ENCODE measurements around the gene CMKLR1.

The CMKLR1 gene, protein sequence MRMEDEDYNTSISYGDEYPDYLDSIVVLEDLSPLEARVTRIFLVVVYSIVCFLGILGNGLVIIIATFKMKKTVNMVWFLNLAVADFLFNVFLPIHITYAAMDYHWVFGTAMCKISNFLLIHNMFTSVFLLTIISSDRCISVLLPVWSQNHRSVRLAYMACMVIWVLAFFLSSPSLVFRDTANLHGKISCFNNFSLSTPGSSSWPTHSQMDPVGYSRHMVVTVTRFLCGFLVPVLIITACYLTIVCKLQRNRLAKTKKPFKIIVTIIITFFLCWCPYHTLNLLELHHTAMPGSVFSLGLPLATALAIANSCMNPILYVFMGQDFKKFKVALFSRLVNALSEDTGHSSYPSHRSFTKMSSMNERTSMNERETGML

DNA sequence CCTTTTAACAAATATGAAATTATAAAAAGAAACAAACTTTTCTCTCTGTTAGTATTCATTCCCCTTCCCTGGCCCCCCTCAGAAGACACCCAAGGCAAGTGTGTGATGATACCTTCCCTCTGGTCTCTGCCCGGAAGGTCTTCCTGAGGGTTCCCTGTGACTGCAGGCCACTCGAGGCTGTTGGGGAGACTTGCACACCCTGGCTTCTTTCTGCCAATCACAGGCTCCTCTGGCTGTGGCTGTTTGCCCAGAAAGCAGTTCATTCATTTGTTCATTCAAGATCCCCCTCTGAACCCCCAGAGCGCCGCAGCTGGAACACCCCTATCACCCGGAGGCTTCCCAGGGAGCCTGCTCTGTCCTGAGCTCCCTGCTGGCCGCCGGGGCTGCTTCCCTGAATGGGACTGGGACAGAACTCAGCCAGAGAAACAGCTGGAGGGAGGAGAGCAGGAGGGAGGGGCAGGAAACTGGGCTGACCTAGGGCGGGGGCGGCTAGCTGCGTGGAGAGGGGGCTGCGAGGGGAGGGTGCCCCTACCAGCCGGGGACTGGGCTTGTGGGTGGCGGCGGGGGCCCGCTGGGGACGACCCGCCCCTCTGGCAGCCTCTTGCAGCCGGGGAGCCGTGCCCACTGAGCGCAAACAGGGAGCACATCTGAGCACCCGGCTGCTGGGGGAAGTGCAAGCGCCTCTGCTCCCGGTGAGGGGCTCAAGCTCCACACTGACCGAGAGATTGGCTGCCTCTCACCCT is at the start of gene CMKLR1:
Gene CMKLR1, minus strand, starts transcription at position 397 of the 743 bp plus-strand sequence. CDS start 45,720 bp downstream, outside the sequence.
- no peak for DNase-seq (ENCODE audit: low read depth in 2 of 2)

DNA sequence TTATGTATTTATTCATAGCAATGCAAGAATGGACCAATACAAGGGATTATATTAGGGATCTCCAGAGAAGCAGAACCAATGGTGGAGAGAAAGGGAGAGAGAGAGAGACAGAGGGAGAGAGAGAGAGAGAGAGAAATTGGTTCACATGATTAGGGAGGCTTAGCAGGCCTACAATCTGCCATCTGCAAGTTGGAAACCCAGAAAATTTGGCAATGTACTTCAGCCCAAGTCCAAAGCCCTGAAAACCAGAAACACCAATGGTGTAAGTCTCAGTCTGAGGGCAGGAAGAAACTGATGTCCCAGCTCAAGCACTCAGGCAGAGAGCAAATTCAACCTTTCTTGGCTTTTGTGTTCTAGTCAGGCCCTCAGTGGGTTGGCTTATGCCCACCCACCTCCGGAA is 48.7 kb upstream of the CMKLR1 start:
- no peak for DNase-seq (ENCODE audit: low read depth in 2 of 2)

DNA sequence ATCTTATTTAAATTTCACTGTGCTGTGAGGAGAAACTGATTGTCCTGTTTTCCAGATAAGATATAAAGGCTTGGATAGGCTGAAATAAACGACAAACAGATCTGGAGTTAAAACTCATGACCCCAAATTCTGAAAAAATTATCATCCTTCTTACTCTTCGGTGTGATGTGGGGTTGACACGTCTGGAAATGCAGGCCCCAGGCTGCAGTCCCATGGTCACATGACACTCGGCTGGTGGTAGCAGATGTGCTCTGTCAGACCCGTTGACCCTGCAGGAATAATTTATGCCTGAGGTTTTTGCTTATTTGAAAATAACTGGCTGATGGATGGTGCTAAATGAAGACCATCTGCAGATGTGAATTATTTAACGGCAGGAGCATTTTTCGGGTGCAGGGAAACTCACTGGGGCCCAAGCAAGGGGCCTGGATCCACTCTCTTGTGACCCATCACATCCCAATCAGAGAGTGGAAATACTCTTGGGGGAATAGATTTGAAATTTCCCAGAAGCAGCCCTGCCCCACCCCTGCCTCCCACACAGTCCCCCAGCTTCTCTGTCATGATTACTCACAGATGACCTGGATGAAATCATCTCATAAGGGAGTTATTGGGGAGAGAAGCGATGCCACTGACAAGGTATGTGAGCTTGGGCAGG is 47.7 kb upstream of the CMKLR1 start:
- DNase-seq (ENCODE audit: low read depth in 2 of 2) = no peak

DNA sequence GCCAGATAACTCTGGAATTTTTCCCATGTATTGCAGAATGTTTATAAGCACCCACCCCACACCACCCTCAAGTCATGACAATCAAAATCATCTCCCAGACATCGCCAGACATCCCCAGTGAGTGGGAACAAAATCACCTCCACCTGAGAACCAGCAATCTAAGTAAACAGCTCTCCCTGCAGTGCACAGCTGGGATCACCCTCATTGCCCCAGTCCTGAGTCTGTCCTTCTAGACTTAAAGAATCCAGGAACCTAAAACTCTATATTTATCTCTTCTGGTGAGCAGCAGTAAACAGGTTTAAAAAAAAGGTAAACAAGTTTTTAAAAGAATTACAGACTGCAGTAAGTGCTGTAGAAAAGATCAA is 43.3 kb upstream of the CMKLR1 start:
- DNase-seq (ENCODE audit: low read depth in 2 of 2) = no peak

DNA sequence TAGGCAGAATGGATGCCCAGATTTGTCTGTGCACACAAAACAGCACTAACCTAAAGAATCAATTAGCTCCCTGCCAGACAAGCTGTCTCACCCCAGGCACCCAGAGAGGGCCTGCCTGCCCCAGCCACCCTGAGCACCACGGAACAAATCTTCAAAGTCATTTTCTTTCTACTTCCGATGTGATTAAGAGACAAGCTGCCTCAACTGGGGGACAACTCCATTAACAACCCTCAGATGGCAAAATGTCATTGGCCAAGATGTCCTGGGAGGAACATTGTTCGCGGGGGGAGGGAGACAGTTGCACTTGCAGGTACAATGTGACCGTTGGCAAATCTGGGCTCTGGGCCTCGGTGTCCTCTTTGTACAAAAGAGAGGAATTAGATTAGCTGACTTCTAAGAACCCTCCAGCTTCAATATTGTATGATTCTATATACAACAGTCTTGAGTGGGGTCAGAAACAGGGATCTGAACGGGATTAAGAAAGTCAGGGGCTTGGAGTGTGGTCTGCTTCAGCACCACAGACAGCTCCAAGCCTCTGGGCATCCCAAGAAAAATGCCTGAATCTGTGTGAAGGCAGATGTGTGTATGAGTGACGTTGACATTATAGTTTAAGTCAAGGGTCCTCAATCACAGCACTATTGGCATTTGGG is 42.8 kb upstream of the CMKLR1 start:
- no peak for DNase-seq (ENCODE audit: low read depth in 2 of 2)

DNA sequence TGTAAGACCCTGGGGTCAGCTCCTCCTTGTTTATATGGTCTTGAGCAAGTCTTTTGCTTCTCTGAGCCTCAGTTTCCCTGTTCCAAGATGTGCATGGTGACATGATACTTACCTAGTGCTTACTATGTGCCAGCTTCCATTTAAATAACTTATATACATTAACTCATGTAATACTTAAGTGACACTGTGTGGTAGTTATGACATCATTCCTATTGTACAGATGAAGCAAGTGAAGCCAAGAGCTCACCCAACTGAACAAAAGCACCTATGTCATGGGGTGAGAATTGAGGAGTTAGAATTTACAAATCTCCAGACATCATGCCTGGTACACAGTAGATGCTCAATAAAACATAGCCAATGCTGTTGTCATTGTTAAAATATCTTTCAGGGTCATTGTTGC is 41.3 kb upstream of the CMKLR1 start:
- DNase-seq (ENCODE audit: low read depth in 2 of 2) = no peak

DNA sequence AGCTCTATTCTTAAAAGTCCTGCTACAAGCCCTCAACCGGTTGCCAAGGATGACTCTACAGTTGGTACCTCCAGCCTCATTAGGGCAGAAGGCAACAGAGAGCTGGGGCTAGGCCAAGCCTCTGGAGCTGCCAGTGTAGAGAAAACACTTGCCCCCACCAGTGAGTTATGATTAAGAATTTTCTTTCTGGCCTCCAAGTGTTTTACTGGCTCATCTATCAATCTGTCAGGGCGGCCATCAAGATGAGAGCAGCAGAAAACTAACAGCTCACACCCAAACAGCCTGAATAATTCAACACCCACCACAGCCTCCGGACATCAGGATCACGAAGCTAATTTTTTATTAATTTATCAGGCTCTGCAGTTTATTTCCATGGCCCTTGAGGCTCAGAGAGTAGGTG is 40.7 kb upstream of the CMKLR1 start:
- DNase-seq (ENCODE audit: low read depth in 2 of 2) = no peak

DNA sequence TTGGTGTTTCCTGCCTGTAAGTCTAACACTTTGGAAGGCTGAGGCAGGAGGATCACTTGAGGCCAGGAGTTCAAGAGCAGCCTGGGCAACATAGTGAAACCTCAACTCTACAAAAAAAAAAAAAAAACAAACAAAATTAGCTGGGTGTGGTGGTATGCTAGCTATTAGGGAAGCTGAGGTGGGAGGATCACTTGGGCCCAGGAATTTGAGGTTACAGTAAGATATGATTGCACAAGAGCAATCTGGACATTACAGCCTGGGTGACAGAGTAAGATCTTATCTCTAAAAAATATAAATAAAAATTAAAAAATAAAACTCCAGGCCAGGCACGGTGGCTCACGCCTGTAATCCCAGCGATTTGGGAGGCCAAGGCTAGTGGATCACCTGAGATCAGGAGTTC is 39.8 kb upstream of the CMKLR1 start:
- no peak for DNase-seq (ENCODE audit: low read depth in 2 of 2)

DNA sequence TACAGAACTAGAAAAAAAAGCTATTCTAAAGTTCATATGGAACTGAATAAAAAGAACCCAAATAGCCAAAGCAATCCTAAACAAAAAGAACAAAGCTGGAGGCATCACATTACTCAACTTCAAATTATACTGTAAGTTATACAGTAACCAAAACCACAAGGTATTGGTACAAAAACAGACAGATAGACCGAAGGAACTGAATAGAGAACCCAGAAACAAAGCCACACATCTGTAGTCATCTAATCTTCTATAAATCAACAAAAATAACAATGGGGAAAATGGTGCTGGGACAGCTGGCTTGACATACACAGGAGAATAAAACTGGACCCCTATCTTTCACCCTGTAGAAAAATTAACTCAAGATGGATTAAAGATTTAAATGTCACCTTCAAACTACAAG is 38.1 kb upstream of the CMKLR1 start:
- DNase-seq (ENCODE audit: low read depth in 2 of 2) = no peak

DNA sequence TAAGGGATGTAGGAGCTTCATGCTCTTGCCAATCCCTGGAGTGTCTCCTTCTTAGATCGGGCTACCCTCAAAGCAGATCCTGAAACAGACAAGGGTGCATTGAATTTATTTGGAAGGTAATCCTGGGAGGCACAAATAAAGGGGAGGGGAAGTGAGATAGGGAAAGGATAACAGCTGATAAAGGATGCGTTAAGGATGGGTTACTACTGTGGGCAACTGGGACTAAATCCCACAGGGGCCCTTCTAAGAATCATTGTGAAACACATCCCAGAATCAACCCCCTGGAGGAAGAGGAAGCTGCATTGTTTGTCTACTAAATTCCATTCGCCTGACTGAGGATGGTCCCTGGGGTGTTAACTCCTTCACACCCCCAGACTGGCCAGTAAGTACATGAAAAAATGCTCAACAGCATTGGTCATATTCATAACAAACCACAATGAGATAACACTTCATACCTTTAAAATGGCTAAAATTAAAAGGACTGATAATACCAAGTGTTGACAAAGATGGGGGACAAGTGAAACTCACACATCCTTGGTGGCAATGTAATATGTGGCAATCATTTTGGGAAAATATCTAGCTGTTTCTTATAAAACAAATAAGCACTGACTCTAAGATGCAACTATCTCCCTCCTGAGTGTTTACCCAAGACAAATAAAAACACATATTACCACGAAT is 37.0 kb upstream of the CMKLR1 start:
- DNase-seq (ENCODE audit: low read depth in 2 of 2) = no peak

DNA sequence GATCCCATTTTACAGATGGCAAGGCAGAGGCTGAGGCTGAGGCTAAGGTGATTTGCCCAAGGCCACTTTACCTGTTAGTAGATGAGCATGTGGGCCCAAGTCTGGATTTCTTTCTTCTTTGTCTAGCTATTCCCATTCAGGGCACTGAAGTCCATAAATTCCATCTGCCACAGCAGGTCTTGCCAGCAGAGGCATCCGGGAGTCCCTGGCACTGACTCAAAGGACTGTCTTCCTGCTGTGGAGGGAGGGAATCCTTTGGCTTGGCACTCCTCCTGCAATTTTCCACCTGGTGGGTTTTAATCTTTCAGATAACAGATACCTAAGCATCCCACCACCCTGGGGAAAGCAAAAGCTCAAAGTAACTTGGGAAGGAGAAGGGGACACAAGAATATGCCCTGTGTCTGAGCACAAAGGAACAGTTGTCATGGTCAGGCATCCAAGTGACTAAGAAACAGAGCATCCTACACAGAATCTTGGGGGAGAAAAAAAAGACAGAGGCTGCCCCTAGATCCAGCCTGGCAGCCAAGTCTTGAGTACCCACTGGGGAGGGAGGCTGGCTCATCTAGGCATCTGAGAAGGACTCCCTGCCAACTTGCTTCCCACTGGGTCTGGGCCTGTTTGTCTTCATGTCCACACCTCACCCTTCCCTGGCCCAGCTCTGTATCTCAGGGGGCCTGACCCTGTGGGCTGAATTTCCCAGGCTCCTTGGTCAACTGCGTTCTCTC is 35.6 kb upstream of the CMKLR1 start:
- DNase-seq (ENCODE audit: low read depth in 2 of 2) = no peak

DNA sequence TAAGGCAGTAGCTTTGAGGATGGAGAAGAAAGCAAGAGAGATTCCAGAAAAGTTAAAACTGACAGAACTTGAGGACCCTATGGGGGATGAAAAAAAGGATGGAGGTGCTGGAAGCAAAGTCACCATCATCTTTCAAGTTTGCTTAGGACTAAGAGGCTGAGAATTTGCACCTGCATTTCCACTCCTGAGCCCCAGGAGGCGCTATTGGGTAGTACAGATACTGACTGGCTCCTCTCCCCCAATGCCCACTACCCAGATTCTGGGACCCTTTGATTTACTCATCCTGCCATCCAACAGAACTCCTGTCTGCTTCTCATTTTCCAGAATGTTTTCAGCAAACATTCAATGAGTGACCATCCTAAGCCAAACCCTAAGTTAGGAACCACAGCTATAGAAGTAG is 34.0 kb upstream of the CMKLR1 start:
- DNase-seq (ENCODE audit: low read depth in 2 of 2) = no peak

DNA sequence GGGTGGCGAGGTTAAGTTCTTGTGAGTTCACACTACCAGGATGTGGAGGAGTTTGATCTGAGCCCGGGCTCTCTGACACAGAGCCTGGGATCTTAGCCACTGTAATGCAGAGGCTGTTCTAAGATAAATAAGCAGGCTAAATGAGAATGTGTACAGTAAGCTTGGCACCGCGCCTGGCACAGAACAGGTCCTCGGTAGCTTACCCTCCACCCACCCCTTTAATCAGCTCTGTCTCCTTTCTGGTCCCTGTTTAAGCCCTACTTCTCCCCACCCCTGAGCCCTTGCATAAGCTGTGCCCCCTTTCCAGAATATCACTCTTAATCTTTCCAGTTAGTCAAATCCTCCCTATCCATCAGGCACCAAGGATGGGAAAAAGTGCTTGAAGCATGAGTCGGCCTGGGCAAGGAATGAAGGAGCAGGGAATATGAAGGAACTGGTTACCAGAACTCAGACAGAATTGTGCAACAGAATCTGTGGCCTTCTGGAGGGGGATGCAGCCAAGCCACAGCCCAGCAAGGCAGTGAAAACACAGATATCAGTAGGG is 32.8 kb upstream of the CMKLR1 start:
- no peak for DNase-seq (ENCODE audit: low read depth in 2 of 2)

DNA sequence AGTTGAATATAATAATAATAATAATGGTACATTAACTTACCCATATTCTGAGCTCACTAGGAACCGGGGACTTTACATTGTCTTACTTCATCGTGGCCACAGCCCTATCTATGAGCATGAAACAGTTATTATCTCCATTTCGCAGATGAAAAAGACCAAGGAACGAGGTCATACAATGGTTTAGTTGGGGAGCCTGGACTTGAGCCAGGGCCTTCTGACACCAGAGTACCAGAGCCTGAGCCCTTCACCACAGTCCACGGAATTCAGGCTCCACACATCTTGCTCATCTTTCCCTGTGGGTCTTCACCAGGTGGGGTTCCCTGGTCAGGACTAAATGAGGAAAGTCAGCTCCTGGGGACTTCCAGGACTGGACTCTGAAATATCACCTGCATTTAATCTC is 31.3 kb upstream of the CMKLR1 start:
- no peak for DNase-seq (ENCODE audit: low read depth in 2 of 2)

DNA sequence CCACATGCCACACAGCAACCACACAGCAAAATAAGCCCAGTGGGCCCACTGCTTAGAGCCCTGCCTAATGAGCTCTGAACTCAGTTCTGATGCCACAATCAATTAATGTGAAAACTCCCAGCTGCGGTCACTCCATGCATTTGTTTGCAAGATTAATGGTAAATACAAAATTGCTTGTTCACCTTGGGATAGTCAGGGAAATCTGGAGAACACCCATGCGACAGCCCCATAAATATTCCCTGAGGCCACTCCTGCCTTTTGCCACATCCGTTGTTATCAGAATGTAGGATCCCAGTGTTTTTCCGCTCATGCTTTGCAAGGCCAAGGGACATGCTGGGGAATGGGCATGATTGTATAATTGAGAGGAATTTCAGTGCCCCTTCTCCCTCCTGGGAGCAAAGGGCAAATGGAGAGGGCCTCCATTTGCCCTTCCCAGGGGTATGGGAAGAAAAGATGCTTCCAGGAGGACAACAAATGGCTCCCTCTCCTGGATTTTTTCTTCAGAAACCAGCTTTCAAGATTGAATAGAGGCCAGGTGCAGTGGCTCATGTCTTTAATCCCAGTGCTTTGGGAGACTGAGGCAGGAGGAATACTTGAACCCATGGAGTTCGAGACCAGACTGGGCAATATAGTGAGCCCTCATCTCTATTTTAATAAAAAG is 30.8 kb upstream of the CMKLR1 start:
- no peak for DNase-seq (ENCODE audit: low read depth in 2 of 2)

DNA sequence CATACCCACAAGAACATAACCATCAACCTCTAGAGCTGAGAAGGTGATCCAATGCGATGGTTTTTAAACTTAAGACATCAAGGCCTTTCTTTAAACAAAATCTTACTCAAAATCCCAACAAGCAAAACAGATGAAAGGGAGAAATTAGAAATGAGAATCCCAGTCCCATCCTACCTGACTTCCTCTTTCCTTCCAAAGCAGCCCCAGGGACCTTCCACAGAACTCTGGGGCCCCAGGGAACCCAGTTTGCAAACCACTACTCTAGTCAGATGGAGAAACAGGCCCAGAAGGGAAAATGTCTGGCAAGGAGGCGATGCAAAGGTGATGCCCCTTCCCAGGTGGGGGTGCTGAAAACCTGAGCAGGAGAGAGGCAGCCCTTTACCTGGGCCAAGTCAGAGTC is 29.0 kb upstream of the CMKLR1 start:
- DNase-seq (ENCODE audit: low read depth in 2 of 2) = no peak

DNA sequence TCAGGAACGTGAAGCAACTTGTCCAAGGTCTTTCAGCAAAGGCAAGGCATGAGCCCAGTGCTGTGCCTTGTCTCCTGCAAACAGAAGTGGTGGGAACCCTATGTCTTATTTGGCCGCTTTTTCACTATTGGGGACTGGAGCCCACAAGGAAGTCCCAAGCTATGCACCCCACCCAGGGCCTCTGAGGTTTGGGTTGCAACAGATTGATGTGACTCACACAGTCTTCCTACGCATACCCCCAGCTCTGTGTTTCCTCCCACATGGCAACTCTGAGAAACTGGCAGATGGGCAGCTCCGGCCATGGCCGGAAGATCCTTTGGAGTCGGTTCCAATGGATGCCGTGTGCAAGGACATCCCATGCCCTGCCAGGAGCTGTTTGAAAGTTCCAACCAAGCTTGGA is 28.3 kb upstream of the CMKLR1 start:
- no peak for DNase-seq (ENCODE audit: low read depth in 2 of 2)

DNA sequence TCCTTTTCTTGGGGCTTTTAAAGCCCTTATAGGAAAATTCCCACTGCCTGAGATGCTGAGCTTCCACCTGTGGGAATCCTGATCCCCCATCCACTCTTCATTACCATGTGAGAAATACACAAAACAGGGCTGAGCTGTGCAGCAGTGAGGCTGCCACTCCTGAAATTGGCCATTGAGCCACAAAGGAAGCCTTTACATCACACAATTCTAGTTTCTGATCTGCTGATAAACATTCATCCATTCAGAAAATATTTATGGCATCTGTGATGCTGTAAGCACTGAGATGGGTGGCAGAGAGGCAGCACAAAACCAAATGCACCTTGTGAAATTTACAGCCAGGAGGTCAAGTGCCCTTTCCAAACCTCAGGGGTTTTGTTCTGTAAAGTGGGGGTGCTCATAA is 26.2 kb upstream of the CMKLR1 start:
- no peak for DNase-seq (ENCODE audit: low read depth in 2 of 2)

DNA sequence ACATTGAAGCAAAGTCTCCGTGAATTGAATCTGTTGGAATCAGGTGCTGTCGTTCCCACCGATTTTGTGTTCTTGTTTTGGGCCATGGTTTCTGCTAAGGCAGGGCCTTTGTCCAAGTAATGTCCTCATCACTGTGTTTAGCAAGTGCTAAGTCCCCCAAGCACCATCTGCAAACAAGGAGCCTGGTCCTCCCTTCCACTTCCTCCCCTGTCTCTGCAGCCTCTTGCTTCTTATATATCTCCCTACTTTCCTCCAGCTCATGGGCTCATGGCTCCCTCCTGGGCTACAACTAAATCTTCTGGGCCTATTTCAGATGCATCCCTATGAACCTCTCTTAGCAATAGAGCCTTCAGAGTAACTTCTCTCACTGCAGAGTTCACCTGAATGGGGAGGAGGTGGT is 25.8 kb upstream of the CMKLR1 start:
- DNase-seq (ENCODE audit: low read depth in 2 of 2) = no peak

DNA sequence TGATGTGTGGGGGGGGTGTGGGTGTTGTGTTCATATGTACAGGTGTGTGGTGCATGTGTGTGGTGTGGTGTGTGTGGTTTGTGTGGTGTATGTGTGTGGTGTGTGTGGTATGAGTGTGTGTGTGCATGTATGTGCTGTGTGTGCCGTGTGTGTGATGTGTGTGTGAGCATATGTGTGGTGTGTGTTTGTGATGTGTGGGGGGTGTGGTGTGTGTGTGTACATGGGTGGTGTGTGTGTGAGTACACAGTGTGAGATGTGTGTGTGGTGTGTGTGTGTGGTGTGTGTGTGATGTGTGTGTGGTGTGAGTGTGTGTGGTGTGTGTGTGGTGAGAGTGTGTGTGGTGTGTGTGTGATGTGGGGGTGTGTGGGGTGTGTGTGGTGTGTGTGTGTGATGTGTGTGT is 24.5 kb upstream of the CMKLR1 start:
- no peak for DNase-seq (ENCODE audit: low read depth in 2 of 2)
